Measurements from ENCODE around the gene ETV7.

ETV7 gene

GRCh38 chr6:36333931-36334725, 53.3 kb downstream of the ETV7 start:
- Mint-ChIP-seq H3K9me3 (no peaks in the 10 kb centered on the region), H3K36me3 (ENCODE audit: low read depth) (no peaks in the 10 kb centered on the region), H3K4me1 (peaks cover 8% of the 10 kb centered on the region), H3K4me3 (no peak overlapping the region), H3K27me3 (peaks cover 24% of the 10 kb centered on the region), H3K27ac (no peak overlapping the region)
- no peak for ATAC-seq
- DNase-seq = no peak

GRCh38 chr6:36333171-36333895, 54.1 kb downstream of the ETV7 start:
- Mint-ChIP-seq H3K36me3 (ENCODE audit: low read depth) (no peaks in the 10 kb centered on the region), H3K27ac (no peak overlapping the region), H3K27me3 (peaks cover 24% of the 10 kb centered on the region), H3K4me3 (no peak overlapping the region), H3K4me1 (peaks cover 8% of the 10 kb centered on the region), H3K9me3 (no peaks in the 10 kb centered on the region)
- no peak for DNase-seq
- no peak for ATAC-seq

- Mint-ChIP-seq H3K9me3 (no peaks in the 10 kb centered on the region), H3K4me3 (no peak overlapping the region), H3K27me3 (peaks cover 24% of the 10 kb centered on the region), H3K4me1 (no peaks in the 10 kb centered on the region), H3K27ac (no peak overlapping the region), H3K36me3 (ENCODE audit: low read depth) (no peaks in the 10 kb centered on the region)
- DNase-seq (no peak), ATAC-seq (no peak)
Measured at GRCh38 chr6:36331381-36331780, 56.1 kb downstream of the ETV7 start.

GRCh38 chr6:36330366-36330765, 57.1 kb downstream of the ETV7 start:
- peaks cover 24% of the 10 kb centered on the region for H3K27me3 Mint-ChIP-seq
- no peak for DNase-seq
- H3K36me3 Mint-ChIP-seq (ENCODE audit: low read depth) = no peaks in the 10 kb centered on the region
- H3K4me1 Mint-ChIP-seq = no peaks in the 10 kb centered on the region
- H3K27ac Mint-ChIP-seq = no peak overlapping the region
- no peak overlapping the region for H3K4me3 Mint-ChIP-seq
- no peak for ATAC-seq
- no peaks in the 10 kb centered on the region for H3K9me3 Mint-ChIP-seq

- no peaks in the 10 kb centered on the region for H3K36me3 Mint-ChIP-seq (ENCODE audit: low read depth)
- H3K4me1 Mint-ChIP-seq = no peaks in the 10 kb centered on the region
- H3K9me3 Mint-ChIP-seq = no peaks in the 10 kb centered on the region
- H3K27ac Mint-ChIP-seq = no peak overlapping the region
- DNase-seq = no peak
- H3K4me3 Mint-ChIP-seq = no peak overlapping the region
- peaks cover 22% of the 10 kb centered on the region for H3K27me3 Mint-ChIP-seq
- ATAC-seq = no peak
Measured at GRCh38 chr6:36329798-36330291, 57.6 kb downstream of the ETV7 start.

- no peak overlapping the region for H3K4me3 Mint-ChIP-seq
- peaks cover 15% of the 10 kb centered on the region for H3K27me3 Mint-ChIP-seq
- H3K27ac Mint-ChIP-seq = no peak overlapping the region
- no peaks in the 10 kb centered on the region for H3K9me3 Mint-ChIP-seq
- no peak for DNase-seq
- no peaks in the 10 kb centered on the region for H3K4me1 Mint-ChIP-seq
- no peak for ATAC-seq
- H3K36me3 Mint-ChIP-seq (ENCODE audit: low read depth) = no peaks in the 10 kb centered on the region
Measured at GRCh38 chr6:36328600-36328999, 58.9 kb downstream of the ETV7 start.

GRCh38 chr6:36327919-36328236, 59.6 kb downstream of the ETV7 start:
- Mint-ChIP-seq H3K27ac (no peak overlapping the region), H3K36me3 (ENCODE audit: low read depth) (no peaks in the 10 kb centered on the region), H3K9me3 (no peaks in the 10 kb centered on the region), H3K27me3 (peaks cover 9% of the 10 kb centered on the region), H3K4me1 (no peaks in the 10 kb centered on the region), H3K4me3 (no peak overlapping the region)
- ATAC-seq (no peak), DNase-seq (no peak)

GRCh38 chr6:36327226-36327918, 60.1 kb downstream of the ETV7 start:
- no peaks in the 10 kb centered on the region for H3K4me1 Mint-ChIP-seq
- ATAC-seq (no peak), DNase-seq (no peak)
- H3K9me3 Mint-ChIP-seq = no peaks in the 10 kb centered on the region
- H3K27ac Mint-ChIP-seq = no peak overlapping the region
- H3K36me3 Mint-ChIP-seq (ENCODE audit: low read depth) = no peaks in the 10 kb centered on the region
- H3K27me3 Mint-ChIP-seq = peaks cover 8% of the 10 kb centered on the region
- no peak overlapping the region for H3K4me3 Mint-ChIP-seq

GRCh38 chr6:36326356-36326995, 61.0 kb downstream of the ETV7 start:
- DNase-seq = no peak
- Mint-ChIP-seq H3K27ac (no peak overlapping the region), H3K9me3 (no peaks in the 10 kb centered on the region), H3K36me3 (ENCODE audit: low read depth) (no peaks in the 10 kb centered on the region), H3K4me3 (no peak overlapping the region), H3K27me3 (peaks cover 2% of the 10 kb centered on the region), H3K4me1 (no peaks in the 10 kb centered on the region)
- ATAC-seq = no peak

GRCh38 chr6:36324715-36325114, 62.8 kb downstream of the ETV7 start:
- Mint-ChIP-seq H3K36me3 (ENCODE audit: low read depth) (no peaks in the 10 kb centered on the region), H3K4me3 (no peak overlapping the region), H3K9me3 (no peaks in the 10 kb centered on the region), H3K4me1 (no peaks in the 10 kb centered on the region), H3K27ac (no peak overlapping the region), H3K27me3 (peaks cover 2% of the 10 kb centered on the region)
- no peak for DNase-seq
- ATAC-seq = no peak

- H3K27ac Mint-ChIP-seq = no peak overlapping the region
- H3K4me3 Mint-ChIP-seq = no peak overlapping the region
- H3K4me1 Mint-ChIP-seq = no peaks in the 10 kb centered on the region
- no peaks in the 10 kb centered on the region for H3K36me3 Mint-ChIP-seq (ENCODE audit: low read depth)
- no peaks in the 10 kb centered on the region for H3K9me3 Mint-ChIP-seq
- ATAC-seq (no peak), DNase-seq (no peak)
- H3K27me3 Mint-ChIP-seq = no peaks in the 10 kb centered on the region
Measured at GRCh38 chr6:36324191-36324590, 63.3 kb downstream of the ETV7 start.

GRCh38 chr6:36323062-36323461, 64.4 kb downstream of the ETV7 start:
- Mint-ChIP-seq H3K36me3 (ENCODE audit: low read depth) (no peaks in the 10 kb centered on the region), H3K4me3 (no peak overlapping the region), H3K27me3 (no peaks in the 10 kb centered on the region), H3K4me1 (no peaks in the 10 kb centered on the region), H3K9me3 (no peaks in the 10 kb centered on the region), H3K27ac (no peak overlapping the region)
- no peak for ATAC-seq
- no peak for DNase-seq

GRCh38 chr6:36322591-36322990, 64.9 kb downstream of the ETV7 start:
- ATAC-seq (no peak), DNase-seq (no peak)
- H3K4me1 Mint-ChIP-seq = no peaks in the 10 kb centered on the region
- H3K9me3 Mint-ChIP-seq = no peaks in the 10 kb centered on the region
- H3K36me3 Mint-ChIP-seq (ENCODE audit: low read depth) = no peaks in the 10 kb centered on the region
- H3K27me3 Mint-ChIP-seq = no peaks in the 10 kb centered on the region
- no peak overlapping the region for H3K4me3 Mint-ChIP-seq
- H3K27ac Mint-ChIP-seq = no peak overlapping the region

GRCh38 chr6:36320475-36320874, 67.0 kb downstream of the ETV7 start:
- no peaks in the 10 kb centered on the region for H3K36me3 Mint-ChIP-seq (ENCODE audit: low read depth)
- no peak for DNase-seq
- no peak for ATAC-seq
- no peak overlapping the region for H3K27ac Mint-ChIP-seq
- H3K9me3 Mint-ChIP-seq = no peaks in the 10 kb centered on the region
- no peak overlapping the region for H3K4me3 Mint-ChIP-seq
- no peaks in the 10 kb centered on the region for H3K27me3 Mint-ChIP-seq
- no peaks in the 10 kb centered on the region for H3K4me1 Mint-ChIP-seq

All from activated naive CD8-positive, alpha-beta T cell treated with anti-CD3 and anti-CD28 coated beads, Interleukin-2, amount 50 U/mL, for 24 hours (primary cell).